Measurements from ENCODE around the gene FAM20C.
"Not testable (repeated sequence)": the region's sequence is repeated elsewhere in the genome, so short reads cannot be mapped to it uniquely, and the experiment has no call there.

FAM20C gene

GRCh38 chr7:259751-260405, 67.5 kb downstream of the FAM20C start:
- no peak for DNase-seq (ENCODE audit: low spot score)

GRCh38 chr7:260441-261281, 68.3 kb downstream of the FAM20C start:
- no peak for DNase-seq (ENCODE audit: low spot score)

- DNase-seq (ENCODE audit: low spot score), result no peak
Observed at GRCh38 chr7:261341-262250, 69.2 kb downstream of the FAM20C start.

- no peak for DNase-seq (ENCODE audit: low spot score)
Observed at GRCh38 chr7:262251-262572, 69.8 kb downstream of the FAM20C start.

- not testable (repeated sequence) for DNase-seq (ENCODE audit: low spot score)
Observed at GRCh38 chr7:262631-263311, 70.4 kb downstream of the FAM20C start.

GRCh38 chr7:263483-264351, 71.3 kb downstream of the FAM20C start:
- not testable (repeated sequence) for DNase-seq (ENCODE audit: low spot score)

GRCh38 chr7:264541-265191, 72.3 kb downstream of the FAM20C start:
- DNase-seq (ENCODE audit: low spot score), result no peak

- DNase-seq (ENCODE audit: low spot score), result no peak
Observed at GRCh38 chr7:265192-265997, 73.0 kb downstream of the FAM20C start.

GRCh38 chr7:265998-266850, 73.9 kb downstream of the FAM20C start:
- no peak for DNase-seq (ENCODE audit: low spot score)

- DNase-seq (ENCODE audit: low spot score), result peak; percentile 93
Observed at GRCh38 chr7:266851-267840, 74.8 kb downstream of the FAM20C start.

- DNase-seq (ENCODE audit: low spot score), result no peak
Observed at GRCh38 chr7:268991-269390, 76.6 kb downstream of the FAM20C start.

- no peak for DNase-seq (ENCODE audit: low spot score)
Observed at GRCh38 chr7:269721-270120, 77.3 kb downstream of the FAM20C start.

- DNase-seq (ENCODE audit: low spot score), result no peak
Observed at GRCh38 chr7:270351-270983, 78.1 kb downstream of the FAM20C start.

GRCh38 chr7:271266-272107, 79.1 kb downstream of the FAM20C start:
- no peak for DNase-seq (ENCODE audit: low spot score)

GRCh38 chr7:272108-272615, 79.8 kb downstream of the FAM20C start:
- DNase-seq (ENCODE audit: low spot score), result no peak

GRCh38 chr7:272631-273030, 80.3 kb downstream of the FAM20C start:
- DNase-seq (ENCODE audit: low spot score), result no peak

All from HuH-7 (cell line).